Calu3 (cell line): ENCODE data around the gene ULBP1. TPM values are rescaled to one million over a fixed set of nuclear protein-coding genes. Genes with fewer than 3 reads are reported as not detected.

ENCODE experiments used
- BruUV-seq: library from RNA; stranded (reverse); fragments of 400-500 nt; replicated peaks from 2 replicates; lab custom pipeline; 2021; lab: Mats Ljungman, UMichigan
- CTCF ChIA-PET: fragments of 300-600 bp; sonication (Branson Sonifier 250); formaldehyde crosslinking; loops from one replicate; lab custom pipeline; 2022; ENCODE audit warnings: antibody characterized with exemption; lab: Charles Lee
- DNase-seq: peaks from one replicate; pipeline ENCODE4 v3.0.0; 2022
- H3K27ac Mint-ChIP-seq: one replicate; pipeline ENCODE4 v1.8.0; 2022; ENCODE audit warnings: mixed read lengths; ENCODE audit not compliant: unreplicated experiment
- H3K27me3 Mint-ChIP-seq: one replicate; pipeline ENCODE4 v1.8.0; 2022; ENCODE audit warnings: mixed read lengths; ENCODE audit not compliant: unreplicated experiment
- H3K36me3 Mint-ChIP-seq: one replicate; pipeline ENCODE4 v1.8.0; 2022; ENCODE audit warnings: mild to moderate bottlenecking, moderate library complexity, mixed read lengths; ENCODE audit not compliant: insufficient read depth, unreplicated experiment
- H3K4me1 Mint-ChIP-seq: one replicate; pipeline ENCODE4 v1.8.0; 2022; ENCODE audit warnings: mild to moderate bottlenecking, low read depth, mixed read lengths; ENCODE audit not compliant: unreplicated experiment
- H3K4me3 Mint-ChIP-seq: one replicate; pipeline ENCODE4 v1.8.0; 2022; ENCODE audit warnings: mild to moderate bottlenecking, low read depth, moderate library complexity, mixed read lengths; ENCODE audit not compliant: unreplicated experiment
- H3K9me3 Mint-ChIP-seq: one replicate; pipeline ENCODE4 v1.8.0; 2022; ENCODE audit warnings: low read depth, mixed read lengths; ENCODE audit not compliant: unreplicated experiment
- intact Hi-C: fragments of 100-400 bp; cut with micrococcal nuclease; formaldehyde crosslinking; loops from one replicate; pipeline ENCODE4 v1.10.0; 2022; ENCODE audit not compliant: unreplicated experiment
- total RNA-seq: library from RNA; stranded (reverse); gene quantifications from 2 replicates; pipeline ENCODE4 v1.2.3, GENCODE V29; 2022
- TF ChIP-seq, protein P1 (sequence below): fragments of 200-600 bp; IDR thresholded peaks from one replicate; pipeline ENCODE4 v1.8.0; 2022; ENCODE audit warnings: antibody characterized with exemption; ENCODE audit not compliant: unreplicated experiment

The ULBP1 gene
- total RNA-seq, 1 experiment from 2014 or later = 2.5 TPM

DNA sequence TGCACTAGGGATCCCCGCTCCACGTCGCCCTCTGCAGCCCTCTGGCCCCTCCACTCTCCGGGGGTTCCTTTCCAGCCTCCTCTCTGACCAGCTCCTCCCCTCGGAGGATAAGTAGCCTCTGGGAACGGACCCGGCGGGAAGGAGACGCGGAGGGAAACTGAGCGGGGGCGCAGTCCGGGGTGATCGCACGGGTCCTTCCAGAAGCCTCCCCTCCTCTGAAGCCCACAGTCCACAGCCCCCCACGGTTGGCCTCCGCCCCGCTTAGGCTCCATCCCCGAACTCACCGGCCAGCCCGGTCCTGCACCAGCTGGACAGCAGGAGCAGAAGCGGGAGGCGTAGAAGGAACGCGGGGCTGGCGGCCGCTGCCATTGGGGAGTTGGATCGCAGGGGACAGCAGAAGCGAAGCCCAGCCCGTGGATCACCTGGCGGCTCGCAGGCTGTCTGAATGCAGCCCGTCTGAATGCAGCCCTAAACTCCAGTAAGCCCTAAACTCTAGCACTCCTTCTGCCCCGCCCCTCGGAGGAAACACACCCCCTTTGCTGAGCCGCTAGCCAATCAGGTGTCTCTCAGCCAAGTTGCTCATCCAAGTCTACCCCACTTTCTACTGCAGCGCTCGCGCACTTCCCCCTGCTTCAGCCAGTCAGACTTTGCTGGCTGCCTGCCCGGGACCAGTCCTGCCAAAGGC lies 41.0 kb upstream of the ULBP1 start, which contains the start of gene RAET1G:
Gene RAET1G (minus strand): TSS at position 480 of the 685 bp plus-strand sequence. CDS start 111 bp downstream, at position 369.
- Mint-ChIP-seq H3K36me3 (peaks cover 11% of the 10 kb centered on the region), H3K4me1 (peaks cover 7% of the 10 kb centered on the region), H3K27me3 (peaks cover 28% of the 10 kb centered on the region), H3K9me3 (no peaks in the 10 kb centered on the region), H3K27ac (peak within 1 kb of the TSS; percentile 71), H3K4me3 (peak within 1 kb of the TSS; percentile 82)
- DNase-seq = peak; percentile 83
- TF ChIP-seq, protein P1, sequence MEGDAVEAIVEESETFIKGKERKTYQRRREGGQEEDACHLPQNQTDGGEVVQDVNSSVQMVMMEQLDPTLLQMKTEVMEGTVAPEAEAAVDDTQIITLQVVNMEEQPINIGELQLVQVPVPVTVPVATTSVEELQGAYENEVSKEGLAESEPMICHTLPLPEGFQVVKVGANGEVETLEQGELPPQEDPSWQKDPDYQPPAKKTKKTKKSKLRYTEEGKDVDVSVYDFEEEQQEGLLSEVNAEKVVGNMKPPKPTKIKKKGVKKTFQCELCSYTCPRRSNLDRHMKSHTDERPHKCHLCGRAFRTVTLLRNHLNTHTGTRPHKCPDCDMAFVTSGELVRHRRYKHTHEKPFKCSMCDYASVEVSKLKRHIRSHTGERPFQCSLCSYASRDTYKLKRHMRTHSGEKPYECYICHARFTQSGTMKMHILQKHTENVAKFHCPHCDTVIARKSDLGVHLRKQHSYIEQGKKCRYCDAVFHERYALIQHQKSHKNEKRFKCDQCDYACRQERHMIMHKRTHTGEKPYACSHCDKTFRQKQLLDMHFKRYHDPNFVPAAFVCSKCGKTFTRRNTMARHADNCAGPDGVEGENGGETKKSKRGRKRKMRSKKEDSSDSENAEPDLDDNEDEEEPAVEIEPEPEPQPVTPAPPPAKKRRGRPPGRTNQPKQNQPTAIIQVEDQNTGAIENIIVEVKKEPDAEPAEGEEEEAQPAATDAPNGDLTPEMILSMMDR = no peak
- no TSS peak for BruUV-seq
- intact Hi-C loops = loop anchor here (10.0 kb wide), 2 partner anchors 58 to 378 kb away; partner anchors contain the start of genes LRP11 and PPIL4
- CTCF ChIA-PET = no interaction called here

DNA sequence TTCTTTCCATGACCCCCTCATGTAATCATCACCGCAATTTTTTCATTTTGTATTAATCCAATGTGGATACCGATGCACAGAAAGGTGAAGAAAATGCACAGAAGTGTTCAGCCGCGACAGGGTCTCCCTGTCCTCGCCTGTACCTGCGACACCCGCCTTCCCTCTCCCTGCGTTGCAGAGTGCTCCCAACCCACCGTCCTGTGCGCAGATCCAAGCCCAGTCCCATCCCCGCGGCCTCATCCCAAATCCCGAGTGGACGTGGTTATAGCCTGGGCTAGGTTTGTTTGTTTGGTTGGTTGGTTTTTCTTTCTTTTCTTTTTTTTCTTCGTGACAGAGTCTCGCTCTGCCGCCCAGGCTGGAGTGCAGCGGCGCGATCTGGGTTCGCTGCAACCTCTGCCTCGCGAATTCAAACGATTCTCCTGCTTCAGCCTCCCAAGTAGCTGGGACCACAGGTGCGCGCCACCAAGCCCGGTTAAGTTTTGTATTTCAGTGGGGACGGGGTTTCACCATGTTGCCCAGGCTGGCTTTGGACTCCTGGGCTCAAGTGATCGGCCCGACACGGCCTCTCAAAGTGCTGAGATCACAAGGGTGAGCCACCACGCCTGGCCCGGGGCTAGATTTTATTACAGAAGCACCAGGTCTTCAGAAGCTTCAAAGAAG lies 40.3 kb upstream of the ULBP1 start:
- intact Hi-C loops = loop anchor here (10.0 kb wide), 2 partner anchors 59 to 379 kb away; partner anchors contain the start of genes LRP11 and PPIL4
- Mint-ChIP-seq H3K36me3 (peaks cover 11% of the 10 kb centered on the region), H3K27ac (peak overlapping the region; percentile 71), H3K4me3 (peak overlapping the region; percentile 82), H3K9me3 (no peaks in the 10 kb centered on the region), H3K27me3 (peaks cover 29% of the 10 kb centered on the region), H3K4me1 (peaks cover 7% of the 10 kb centered on the region)
- TF ChIP-seq, protein P1 = no peak
- CTCF ChIA-PET = no interaction called here
- BruUV-seq = no TSS peak
- no peak for DNase-seq

DNA sequence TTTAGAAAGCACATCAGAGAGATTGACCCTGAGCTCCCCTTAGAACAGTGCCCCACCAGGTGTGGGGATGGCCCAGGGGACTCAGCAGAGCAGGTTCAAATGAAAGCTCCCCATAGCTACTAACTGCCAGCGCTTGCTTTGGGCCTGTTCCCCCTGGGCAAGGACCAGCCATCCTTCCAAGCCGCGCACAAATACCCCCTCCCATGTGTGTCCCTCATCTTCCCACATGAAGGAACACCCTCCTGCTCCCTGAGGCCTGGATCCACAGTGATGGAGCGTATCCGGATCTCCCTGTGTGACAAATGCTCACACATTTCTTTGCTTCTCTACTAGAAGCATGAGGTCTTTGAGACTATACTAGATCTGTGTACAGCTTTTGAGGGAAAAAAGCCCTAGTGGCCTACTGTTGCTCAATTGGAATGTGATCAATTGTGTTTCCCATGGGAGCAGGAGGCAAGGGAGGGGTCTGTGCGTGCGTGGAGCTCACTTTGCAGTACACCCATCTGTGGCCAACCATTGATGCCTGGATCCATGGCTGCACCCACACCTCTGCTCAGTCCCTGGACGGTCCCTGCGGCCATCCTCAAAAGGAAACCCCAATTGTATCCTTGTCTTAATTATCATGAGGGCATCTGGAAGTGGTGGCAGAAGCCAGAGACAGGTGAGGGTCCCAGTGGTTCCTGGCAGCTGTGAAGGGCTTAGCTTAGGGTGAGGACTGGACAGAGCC lies 39.4 kb upstream of the ULBP1 start:
- no peak for DNase-seq
- H3K4me1 Mint-ChIP-seq = peaks cover 7% of the 10 kb centered on the region
- H3K4me3 Mint-ChIP-seq = no peak overlapping the region
- CTCF ChIA-PET = no interaction called here
- no peaks in the 10 kb centered on the region for H3K9me3 Mint-ChIP-seq
- H3K36me3 Mint-ChIP-seq = peaks cover 11% of the 10 kb centered on the region
- BruUV-seq = no TSS peak
- no peak overlapping the region for H3K27ac Mint-ChIP-seq
- peaks cover 29% of the 10 kb centered on the region for H3K27me3 Mint-ChIP-seq
- TF ChIP-seq, protein P1 = no peak
- intact Hi-C loops = loop anchor here (10.0 kb wide), 2 partner anchors 60 to 380 kb away; partner anchors contain the start of genes LRP11 and PPIL4

DNA sequence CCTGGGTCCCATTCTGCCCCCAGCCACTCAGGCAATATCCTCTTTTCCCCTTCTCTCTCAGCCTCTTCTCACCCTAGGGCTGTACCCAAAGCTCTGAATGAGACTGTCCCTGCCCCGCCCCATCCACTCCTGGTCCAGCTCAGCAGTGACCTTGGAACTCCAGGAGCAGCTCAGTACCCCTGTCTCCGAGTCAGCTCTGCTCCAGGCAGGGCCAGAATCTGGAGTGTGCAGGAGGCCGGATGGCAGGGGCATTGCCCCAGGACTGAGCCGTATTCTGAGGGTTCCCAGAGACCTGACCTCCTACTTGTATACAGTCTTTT lies 38.9 kb upstream of the ULBP1 start:
- Mint-ChIP-seq H3K27me3 (peaks cover 29% of the 10 kb centered on the region), H3K4me1 (peaks cover 7% of the 10 kb centered on the region), H3K4me3 (no peak overlapping the region), H3K36me3 (peaks cover 11% of the 10 kb centered on the region), H3K27ac (no peak overlapping the region), H3K9me3 (no peaks in the 10 kb centered on the region)
- CTCF ChIA-PET = no interaction called here
- intact Hi-C loops = loop anchor here (5.0 to 10.0 kb wide), 3 partner anchors 60 to 380 kb away; partner anchors contain the start of genes LRP11 and PPIL4
- TF ChIP-seq, protein P1 = no peak
- no peak for DNase-seq
- no TSS peak for BruUV-seq
